Neural progenitor cell (in vitro differentiated cells): ENCODE data around the gene ZNF547. TPM values are rescaled to one million over a fixed set of nuclear protein-coding genes. Genes with fewer than 3 reads are reported as not detected.

Source experiments
- DNase-seq: peaks from one replicate; pipeline ENCODE4 v3.0.0-alpha.2; 2016; ENCODE audit warnings: low spot score
- H2AFZ ChIP-seq: fragments of 200-600 bp; sonication (generic); replicated peaks from 2 replicates; pipeline ENCODE4 v1.6.1; 2016; ENCODE audit warnings: antibody characterized with exemption
- H3F3A ChIP-seq: fragments of 200-600 bp; sonication (generic); 2 replicates; pipeline ENCODE4 v1.6.1; 2016; ENCODE audit warnings: antibody characterized with exemption, low read depth
- H3K27ac ChIP-seq: fragments of 200-600 bp; sonication (generic); 2 replicates; pipeline ENCODE4 v1.5.1; 2016; ENCODE audit warnings: mild to moderate bottlenecking
- H3K27me3 ChIP-seq: fragments of 200-600 bp; sonication (generic); 2 replicates; pipeline ENCODE4 v1.6.1; 2016; ENCODE audit warnings: mild to moderate bottlenecking, moderate library complexity
- H3K36me3 ChIP-seq: fragments of 200-600 bp; sonication (generic); 2 replicates; pipeline ENCODE4 v1.5.1; 2016
- H3K4me1 ChIP-seq: fragments of 200-600 bp; sonication (generic); 2 replicates; pipeline ENCODE4 v1.6.1; 2016; ENCODE audit warnings: mixed run types
- H3K4me2 ChIP-seq: fragments of 200-600 bp; sonication (generic); 2 replicates; pipeline ENCODE4 v1.6.1; 2016
- H3K4me3 ChIP-seq: fragments of 200-600 bp; sonication (generic); 2 replicates; pipeline ENCODE4 v1.5.1; 2016
- H3K79me2 ChIP-seq: fragments of 200-600 bp; sonication (generic); 2 replicates; pipeline ENCODE4 v1.6.1; 2016; ENCODE audit warnings: low read depth
- H3K9ac ChIP-seq: fragments of 200-600 bp; sonication (generic); 2 replicates; pipeline ENCODE4 v1.6.1; 2016
- H3K9me3 ChIP-seq: fragments of 200-600 bp; sonication (generic); 2 replicates; pipeline ENCODE4 v1.5.1; 2016; ENCODE audit warnings: low read depth
- H4K20me1 ChIP-seq: fragments of 200-600 bp; sonication (generic); 2 replicates; pipeline ENCODE4 v1.6.1; 2016; ENCODE audit warnings: low read depth
- H3K27ac Mint-ChIP-seq: 3 replicates; pipeline ENCODE4 v1.8.0; 2021; ENCODE audit warnings: mixed read lengths
- H3K27me3 Mint-ChIP-seq: 2 replicates; pipeline ENCODE4 v1.8.0; 2022; ENCODE audit warnings: low read depth, mild to moderate bottlenecking, inconsistent platforms, moderate library complexity, mixed read lengths; ENCODE audit not compliant: insufficient read depth
- H3K36me3 Mint-ChIP-seq: 3 replicates; pipeline ENCODE4 v1.8.0; 2021; ENCODE audit warnings: mixed read lengths
- H3K4me1 Mint-ChIP-seq: 3 replicates; pipeline ENCODE4 v1.8.0; 2021; ENCODE audit warnings: mixed read lengths
- H3K4me3 Mint-ChIP-seq: 3 replicates; pipeline ENCODE4 v1.8.0; 2021; ENCODE audit warnings: mild to moderate bottlenecking, moderate library complexity, mixed read lengths
- H3K9me3 Mint-ChIP-seq: 3 replicates; pipeline ENCODE4 v1.8.0; 2020; ENCODE audit warnings: mixed read lengths
- CTCF ChIP-seq: fragments of 200-600 bp; sonication (generic); IDR thresholded peaks from 2 replicates; pipeline ENCODE4 v1.5.1; 2017; ENCODE audit warnings: antibody characterized with exemption, mild to moderate bottlenecking
- EZH2 ChIP-seq: fragments of 200-600 bp; sonication (generic); IDR thresholded peaks from 2 replicates; pipeline ENCODE4 v1.6.1; 2017; ENCODE audit warnings: antibody characterized with exemption, mild to moderate bottlenecking, moderate library complexity
- EZH2phosphoT487 ChIP-seq: fragments of 200-600 bp; sonication (generic); IDR thresholded peaks from 2 replicates; pipeline ENCODE4 v1.6.1; 2017; ENCODE audit warnings: antibody characterized with exemption
- total RNA-seq: library from RNA; depleted of rRNA; stranded (reverse); fragments of >200 nt; gene quantifications from 2 replicates; pipeline ENCODE4 v1.2.3, GENCODE V29; 2015; ENCODE audit warnings: low replicate concordance

ZNF547 gene
- total RNA-seq, 1 donor from 2014 or later, result 2.9 TPM

- Mint-ChIP-seq H3K27ac (no peak overlapping the region), H3K4me3 (no peak overlapping the region), H3K36me3 (peaks cover 62% of the 10 kb centered on the region), H3K4me1 (no peaks in the 10 kb centered on the region), H3K27me3 (peaks cover 2% of the 10 kb centered on the region), H3K9me3 (peaks cover 22% of the 10 kb centered on the region)
- TF ChIP-seq EZH2 (no peak), EZH2phosphoT487 (no peak), CTCF (no peak)
- no peaks in the 10 kb centered on the region for H3K36me3 ChIP-seq
- no peak overlapping the region for H2AFZ ChIP-seq
- no peak overlapping the region for H3K4me2 ChIP-seq
- H3K79me2 ChIP-seq, result peaks cover 7% of the 10 kb centered on the region
- no peaks in the 10 kb centered on the region for H3K9me3 ChIP-seq
- no peaks in the 10 kb centered on the region for H3F3A ChIP-seq
- no peak overlapping the region for H3K27ac ChIP-seq
- no peak overlapping the region for H3K4me3 ChIP-seq
- H3K9ac ChIP-seq, result no peak overlapping the region
- H4K20me1 ChIP-seq, result no peaks in the 10 kb centered on the region
- H3K27me3 ChIP-seq, result no peaks in the 10 kb centered on the region
- no peak for DNase-seq
- no peaks in the 10 kb centered on the region for H3K4me1 ChIP-seq
These were observed 35.5 kb downstream of the ZNF547 start for GRCh38 chr19:57398868-57399267.

DNA sequence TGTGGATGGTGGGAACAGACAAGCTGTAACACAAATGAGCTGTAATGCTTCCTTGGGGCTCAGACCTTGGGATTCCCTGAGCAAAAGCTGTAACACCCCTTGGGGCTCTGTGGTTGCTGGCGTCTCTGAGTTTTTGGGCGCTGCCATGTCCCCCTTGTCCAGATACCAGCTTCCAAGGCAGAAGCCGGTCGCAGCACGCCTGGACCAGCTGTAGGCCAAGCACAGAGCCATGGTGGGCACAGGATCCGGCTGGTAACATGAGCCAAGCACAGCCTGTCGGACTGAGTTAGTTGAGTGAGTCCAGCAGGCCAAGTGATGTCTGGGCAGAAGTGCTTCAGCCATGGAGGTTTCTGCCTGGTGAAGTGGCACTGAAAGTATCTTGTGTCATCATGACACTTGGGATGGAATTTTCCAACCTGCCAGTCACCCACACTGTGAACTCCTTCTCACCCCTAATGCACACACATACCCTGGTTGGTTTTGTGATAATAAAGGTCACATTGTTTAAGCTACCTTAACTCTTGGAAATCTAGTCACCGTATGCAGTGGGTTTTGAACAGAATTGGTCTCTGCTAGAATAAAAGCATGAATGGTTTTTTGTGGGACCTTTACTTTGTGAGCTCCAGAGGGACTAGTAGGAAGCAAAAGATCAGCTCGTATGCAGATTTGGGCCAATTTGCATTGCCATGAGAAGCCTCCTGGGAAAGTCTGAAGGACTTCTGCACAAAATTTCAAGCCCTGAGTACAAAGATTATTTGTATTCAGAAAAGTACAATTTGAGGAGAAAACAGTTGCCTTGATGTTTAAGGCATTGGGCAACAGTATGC, 40.6 kb downstream of the ZNF547 start:
- no peak for TF ChIP-seq EZH2phosphoT487
- TF ChIP-seq EZH2, result no peak
- no peak for TF ChIP-seq CTCF
- Mint-ChIP-seq H3K4me1 (no peaks in the 10 kb centered on the region), H3K27me3 (peaks cover 1% of the 10 kb centered on the region), H3K27ac (no peak overlapping the region), H3K4me3 (no peak overlapping the region), H3K9me3 (peaks cover 14% of the 10 kb centered on the region), H3K36me3 (peaks cover 23% of the 10 kb centered on the region)
- Histone ChIP-seq H4K20me1 (no peaks in the 10 kb centered on the region), H3K4me1 (no peaks in the 10 kb centered on the region), H3F3A (no peaks in the 10 kb centered on the region), H3K27ac (no peak overlapping the region), H3K79me2 (no peaks in the 10 kb centered on the region), H3K4me2 (no peak overlapping the region), H3K4me3 (no peak overlapping the region), H3K27me3 (no peaks in the 10 kb centered on the region), H3K9me3 (no peaks in the 10 kb centered on the region), H3K36me3 (no peaks in the 10 kb centered on the region), H2AFZ (no peak overlapping the region), H3K9ac (no peak overlapping the region)
- no peak for DNase-seq

DNA sequence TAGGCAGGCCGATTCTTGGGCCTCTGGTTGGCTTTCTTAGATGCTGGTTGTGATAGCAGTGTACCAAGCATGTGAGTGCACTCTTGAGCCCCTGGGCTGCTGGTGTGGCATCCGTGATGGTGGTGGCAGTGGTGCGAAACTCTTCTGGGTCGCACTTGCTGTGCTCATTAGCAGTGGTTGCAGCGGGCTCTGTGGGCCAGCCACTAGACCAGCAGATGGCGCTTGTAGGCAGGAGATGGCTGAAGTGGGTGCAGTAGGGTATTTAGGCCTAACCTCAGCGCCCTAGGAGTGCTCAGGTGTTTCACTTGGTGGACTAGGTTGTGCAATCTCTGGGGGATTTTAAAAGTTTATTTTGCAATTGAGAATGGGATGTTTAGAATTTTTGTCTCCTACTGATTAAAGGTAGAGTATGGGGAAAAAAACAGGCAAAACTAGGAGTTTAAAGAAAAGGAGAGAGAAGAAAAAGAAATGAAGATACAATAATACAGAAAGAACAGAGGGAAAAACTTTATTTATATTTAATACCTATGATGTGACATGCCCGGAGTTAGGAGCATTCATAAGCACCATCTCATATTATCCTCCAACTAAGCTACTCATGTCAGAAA, 43.3 kb downstream of the ZNF547 start:
- no peaks in the 10 kb centered on the region for H3K9me3 ChIP-seq
- no peaks in the 10 kb centered on the region for H3K27me3 ChIP-seq
- peaks cover 1% of the 10 kb centered on the region for H4K20me1 ChIP-seq
- peak overlapping the region; percentile 29 for H3K4me3 Mint-ChIP-seq
- H3K4me1 Mint-ChIP-seq, result peaks cover 2% of the 10 kb centered on the region
- H3K36me3 ChIP-seq, result no peaks in the 10 kb centered on the region
- TF ChIP-seq EZH2, result no peak
- TF ChIP-seq CTCF, result peak; percentile 89
- H3K27me3 Mint-ChIP-seq, result peaks cover 2% of the 10 kb centered on the region
- H3K36me3 Mint-ChIP-seq, result peaks cover 5% of the 10 kb centered on the region
- no peak overlapping the region for H3K27ac Mint-ChIP-seq
- peaks cover 4% of the 10 kb centered on the region for H3K79me2 ChIP-seq
- H3F3A ChIP-seq, result no peaks in the 10 kb centered on the region
- H3K9me3 Mint-ChIP-seq, result peaks cover 6% of the 10 kb centered on the region
- DNase-seq, result peak; percentile 85
- no peak overlapping the region for H3K27ac ChIP-seq
- H3K9ac ChIP-seq, result no peak overlapping the region
- H3K4me1 ChIP-seq, result no peaks in the 10 kb centered on the region
- H2AFZ ChIP-seq, result peak overlapping the region; percentile 38
- H3K4me2 ChIP-seq, result no peak overlapping the region
- H3K4me3 ChIP-seq, result no peak overlapping the region
